Natural killer cell (primary cell): Measurements from ENCODE around the gene IL33. TPM values are rescaled to one million over a fixed set of nuclear protein-coding genes. Genes with fewer than 3 reads are reported as not detected.

Experiments
- ATAC-seq, 3 donors: fragments of 150-1000 bp in 2 of 3; fragments of 200-7000 bp in 1 of 3; cut with Tn5 transposase; 1 replicate in 1 of 3; 2 replicates in 2 of 3; pipeline ENCODE4 v1.10.0; 2021; ENCODE audit warnings: mild to moderate bottlenecking in 2 of 3, moderate library complexity in 2 of 3
- DNase-seq, 2 donors: peaks; one replicate each; pipeline versions ENCODE4 v3.0.0 to v3.0.0-alpha.2; 2013 to 2021; ENCODE audit warnings: mixed read lengths in 1 of 2
- H3K27ac ChIP-seq: one replicate; pipeline ENCODE4 v1.5.1; 2013; ENCODE audit warnings: mild to moderate bottlenecking, low read length
- H3K27me3 ChIP-seq: one replicate; pipeline ENCODE4 v1.6.1; 2013; ENCODE audit warnings: low read length; ENCODE audit not compliant: control insufficient read depth, insufficient read depth
- H3K36me3 ChIP-seq: one replicate; pipeline ENCODE4 v1.6.1; 2013; ENCODE audit warnings: low read length; ENCODE audit not compliant: control insufficient read depth, insufficient read depth
- H3K4me1 ChIP-seq: one replicate; pipeline ENCODE4 v1.6.1; 2013; ENCODE audit warnings: low read length; ENCODE audit not compliant: control insufficient read depth, insufficient read depth
- H3K4me3 ChIP-seq: one replicate; pipeline ENCODE4 v1.5.1; 2013; ENCODE audit warnings: low read length
- H3K9me3 ChIP-seq: one replicate; pipeline ENCODE4 v1.6.1; 2013; ENCODE audit warnings: low read length; ENCODE audit not compliant: control insufficient read depth, insufficient read depth
- H3K27ac Mint-ChIP-seq, 2 donors: one replicate each; pipeline ENCODE4 v1.8.0; 2022; ENCODE audit warnings: mild to moderate bottlenecking in 2 of 2, mixed read lengths in 2 of 2, moderate library complexity in 1 of 2
- H3K27me3 Mint-ChIP-seq, 2 donors: one replicate each; pipeline ENCODE4 v1.8.0; 2022; ENCODE audit warnings: low read depth in 2 of 2, mixed read lengths in 2 of 2
- H3K36me3 Mint-ChIP-seq: one replicate; pipeline ENCODE4 v1.8.0; 2022; ENCODE audit warnings: mixed read lengths
- H3K4me1 Mint-ChIP-seq, 2 donors: one replicate each; pipeline ENCODE4 v1.8.0; 2022; ENCODE audit warnings: mixed read lengths in 2 of 2
- H3K4me3 Mint-ChIP-seq: one replicate; pipeline ENCODE4 v1.8.0; 2022; ENCODE audit warnings: mild to moderate bottlenecking, moderate library complexity, mixed read lengths
- H3K9me3 Mint-ChIP-seq, 2 donors: one replicate each; pipeline ENCODE4 v1.8.0; 2022; ENCODE audit warnings: mixed read lengths in 2 of 2
- WGBS: methylation state at CpG from one replicate; pipeline ENCODE4 v1.1.7; 2013; ENCODE audit warnings: missing lambda C conversion rate; ENCODE audit not compliant: insufficient coverage; 5-methylcytosine and 5-hydroxymethylcytosine counted together
- intact Hi-C: fragments of 100-400 bp; cut with micrococcal nuclease; formaldehyde crosslinking; loops from one replicate; pipeline ENCODE4 v1.14.2; 2022
- total RNA-seq, 4 donors: library from RNA; stranded (reverse); fragments of 120-200 nt in 1 of 4; gene quantifications; one replicate each; pipeline versions ENCODE4 v1.2.3 to v1.2.4, GENCODE V29; 2013 to 2022
- TF ChIP-seq, protein P1 (sequence below): fragments of 200-600 bp; IDR thresholded peaks from one replicate; pipeline ENCODE4 v1.8.0; 2022; ENCODE audit warnings: antibody characterized with exemption

Gene IL33
- total RNA-seq, 3 donors from 2014 or later (not counting 1 experiment from before 2014, with no cell fraction given), result not detected

DNA sequence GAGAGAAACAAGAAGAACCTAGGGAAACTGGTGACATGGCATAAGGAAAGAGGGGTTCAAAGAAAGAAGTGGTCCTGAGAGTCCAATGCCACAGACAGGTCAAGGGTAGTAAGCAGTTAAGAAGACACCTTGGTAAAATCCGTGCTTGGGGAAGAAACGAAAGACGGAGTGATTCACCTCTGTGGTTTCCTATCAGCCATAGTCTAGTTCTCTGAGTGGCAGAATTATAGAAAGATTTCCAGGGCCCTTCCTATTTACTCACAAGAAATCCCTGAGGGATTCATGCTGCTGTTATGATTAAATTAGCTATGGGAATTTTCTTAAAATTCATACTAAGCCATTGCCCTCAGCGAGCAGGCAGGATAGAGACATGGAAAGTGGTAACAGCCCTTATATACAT lies 31.7 kb downstream of the IL33 start:
- Histone ChIP-seq H3K27me3 (peaks cover 2% of the 10 kb centered on the region), H3K9me3 (no peaks in the 10 kb centered on the region), H3K27ac (no peak overlapping the region), H3K36me3 (no peaks in the 10 kb centered on the region), H3K4me3 (no peak overlapping the region), H3K4me1 (no peaks in the 10 kb centered on the region)
- Mint-ChIP-seq H3K36me3 (no peaks in the 10 kb centered on the region), H3K4me3 (no peak overlapping the region), H3K4me1 (no peaks in the 10 kb centered on the region), H3K9me3 (no peaks in the 10 kb centered on the region), H3K27ac (no peak overlapping the region), H3K27me3 (peaks cover 7 to 11% of the 10 kb centered on the region in 2 donors)
- intact Hi-C loops, result no loop called here
- 55% methylated on average over 4 of the region's 4 CpGs for WGBS
- TF ChIP-seq, protein P1, sequence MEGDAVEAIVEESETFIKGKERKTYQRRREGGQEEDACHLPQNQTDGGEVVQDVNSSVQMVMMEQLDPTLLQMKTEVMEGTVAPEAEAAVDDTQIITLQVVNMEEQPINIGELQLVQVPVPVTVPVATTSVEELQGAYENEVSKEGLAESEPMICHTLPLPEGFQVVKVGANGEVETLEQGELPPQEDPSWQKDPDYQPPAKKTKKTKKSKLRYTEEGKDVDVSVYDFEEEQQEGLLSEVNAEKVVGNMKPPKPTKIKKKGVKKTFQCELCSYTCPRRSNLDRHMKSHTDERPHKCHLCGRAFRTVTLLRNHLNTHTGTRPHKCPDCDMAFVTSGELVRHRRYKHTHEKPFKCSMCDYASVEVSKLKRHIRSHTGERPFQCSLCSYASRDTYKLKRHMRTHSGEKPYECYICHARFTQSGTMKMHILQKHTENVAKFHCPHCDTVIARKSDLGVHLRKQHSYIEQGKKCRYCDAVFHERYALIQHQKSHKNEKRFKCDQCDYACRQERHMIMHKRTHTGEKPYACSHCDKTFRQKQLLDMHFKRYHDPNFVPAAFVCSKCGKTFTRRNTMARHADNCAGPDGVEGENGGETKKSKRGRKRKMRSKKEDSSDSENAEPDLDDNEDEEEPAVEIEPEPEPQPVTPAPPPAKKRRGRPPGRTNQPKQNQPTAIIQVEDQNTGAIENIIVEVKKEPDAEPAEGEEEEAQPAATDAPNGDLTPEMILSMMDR, result no peak
- no peak for DNase-seq
- ATAC-seq, result no peak

DNA sequence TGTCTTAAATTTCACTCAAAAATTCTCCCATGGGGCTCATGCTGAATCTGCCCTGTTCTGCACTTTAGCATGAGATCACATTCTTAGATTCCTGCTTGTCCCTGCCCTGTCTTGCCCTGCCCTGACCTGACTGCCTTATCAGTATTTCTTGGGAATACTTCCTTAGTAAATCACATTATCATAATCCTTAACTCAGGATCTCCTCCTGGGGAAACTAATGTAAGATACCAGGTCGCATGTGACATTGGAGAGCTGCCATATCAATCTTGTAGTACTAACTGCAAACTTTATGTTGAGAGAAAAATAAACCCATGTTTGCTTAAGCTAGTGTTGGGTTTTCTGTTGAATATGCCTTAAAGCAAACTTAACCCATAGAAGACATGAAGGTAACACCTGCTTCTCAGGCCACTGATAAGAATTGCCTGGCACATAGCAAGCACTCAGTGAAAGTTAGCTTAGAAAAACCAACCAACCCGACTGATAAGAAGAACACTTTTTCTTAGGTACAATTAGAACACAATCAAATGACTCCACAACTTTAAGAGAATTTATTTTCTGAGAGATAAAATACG lies 53.3 kb downstream of the IL33 start:
- Histone ChIP-seq H3K27me3 (no peaks in the 10 kb centered on the region), H3K4me1 (no peaks in the 10 kb centered on the region), H3K4me3 (no peak overlapping the region), H3K9me3 (no peaks in the 10 kb centered on the region), H3K36me3 (no peaks in the 10 kb centered on the region), H3K27ac (no peak overlapping the region)
- 83% methylated on average over 1 of the region's 3 CpGs for WGBS
- Mint-ChIP-seq H3K4me1 (no peaks in the 10 kb centered on the region), H3K9me3 (no peaks in the 10 kb centered on the region), H3K4me3 (no peak overlapping the region), H3K27me3 (peaks cover 0 to 17% of the 10 kb centered on the region in 2 donors), H3K36me3 (no peaks in the 10 kb centered on the region), H3K27ac (no peak overlapping the region)
- ATAC-seq, result no peak
- TF ChIP-seq, protein P1, result no peak
- no peak for DNase-seq
- intact Hi-C loops, result no loop called here

DNA sequence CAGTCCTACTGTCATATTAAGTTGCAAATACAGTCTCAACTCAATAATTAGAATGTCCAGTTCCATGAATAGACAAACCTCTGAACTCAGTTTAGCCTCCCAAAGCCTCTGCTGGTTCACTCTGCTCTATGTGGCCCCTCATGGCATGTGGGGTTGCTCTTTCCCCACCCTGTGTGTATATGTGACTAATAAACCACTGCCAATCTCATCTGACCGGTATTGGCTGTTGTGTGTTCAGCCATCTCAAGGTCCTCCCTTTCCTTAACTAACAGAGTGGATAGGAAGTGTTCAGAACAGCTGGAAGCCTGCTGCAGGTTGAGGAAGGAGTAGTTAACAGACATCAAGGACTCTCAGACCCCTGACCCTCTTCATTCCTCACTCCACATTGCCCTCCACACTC lies 55.3 kb downstream of the IL33 start:
- Mint-ChIP-seq H3K4me3 (no peak overlapping the region), H3K27me3 (peaks cover 0 to 20% of the 10 kb centered on the region in 2 donors), H3K9me3 (no peaks in the 10 kb centered on the region), H3K4me1 (no peaks in the 10 kb centered on the region), H3K36me3 (no peaks in the 10 kb centered on the region), H3K27ac (no peak overlapping the region)
- H3K27me3 ChIP-seq, result no peaks in the 10 kb centered on the region
- WGBS, result no CpG with 5 or more reads among the region's 1 CpG
- no peaks in the 10 kb centered on the region for H3K4me1 ChIP-seq
- no peak overlapping the region for H3K27ac ChIP-seq
- no peak for DNase-seq
- ATAC-seq, result no peak
- H3K36me3 ChIP-seq, result no peaks in the 10 kb centered on the region
- intact Hi-C loops, result no loop called here
- H3K9me3 ChIP-seq, result no peaks in the 10 kb centered on the region
- TF ChIP-seq, protein P1, result no peak
- no peak overlapping the region for H3K4me3 ChIP-seq
